Measurements from ENCODE around the gene GMDS.

GMDS gene

DNA sequence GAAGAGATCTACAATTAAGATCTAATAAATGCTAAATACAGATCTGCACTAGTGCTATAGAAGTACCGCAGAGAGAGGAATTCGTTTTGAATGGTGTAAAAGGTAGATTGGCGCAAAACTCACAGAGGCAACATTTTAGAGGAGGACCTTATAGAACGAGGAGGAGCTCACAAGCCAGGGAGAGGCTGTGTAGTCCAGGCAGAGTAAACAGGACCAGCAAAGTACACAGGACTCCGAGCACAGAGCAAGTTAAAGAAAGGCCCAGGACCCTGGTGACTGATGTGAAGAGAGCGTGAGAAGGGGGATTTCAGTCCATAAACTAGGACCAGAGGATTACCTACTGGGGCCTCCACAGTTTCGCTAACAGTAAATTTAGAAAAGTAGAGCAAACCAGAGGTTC lies 433.4 kb downstream of the GMDS start:
- Histone ChIP-seq H3K27ac (ENCODE audit: low read length) (no peak overlapping the region), H3K4me1 (ENCODE audit: control insufficient read depth, insufficient read depth, low read length) (peaks cover 2% of the 10 kb centered on the region), H3K27me3 (ENCODE audit: control insufficient read depth, insufficient read depth, low read length) (no peaks in the 10 kb centered on the region), H3K36me3 (ENCODE audit: control insufficient read depth, insufficient read depth, low read length) (no peaks in the 10 kb centered on the region), H3K4me3 (ENCODE audit: low read length) (no peak overlapping the region), H3K9me3 (ENCODE audit: control insufficient read depth, insufficient read depth, low read length) (no peaks in the 10 kb centered on the region)
- no CpG with 5 or more reads among the region's 7 CpGs for WGBS (ENCODE audit: insufficient coverage, insufficient read length)
- no peak for DNase-seq (ENCODE audit: low read depth, low spot score)

DNA sequence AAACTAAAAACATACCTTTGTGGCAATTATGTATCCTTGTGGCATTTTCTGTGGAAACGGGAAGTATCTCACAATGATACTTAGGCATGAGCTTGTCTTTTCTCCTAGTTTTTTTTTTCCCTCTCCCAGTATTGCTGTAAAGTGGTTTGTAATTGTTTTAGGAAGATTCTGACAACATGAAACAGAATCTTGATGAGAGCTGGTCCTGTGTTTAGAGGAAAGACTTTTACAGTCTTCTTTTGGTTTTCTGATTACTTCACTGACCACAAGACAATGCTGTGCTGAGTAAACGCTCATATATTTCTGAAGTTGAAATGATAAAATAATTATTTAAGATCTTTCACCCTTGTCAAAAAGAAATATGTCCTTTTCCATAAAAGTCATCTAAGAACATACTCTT lies 434.5 kb downstream of the GMDS start:
- Histone ChIP-seq H3K4me3 (ENCODE audit: low read length) (no peak overlapping the region), H3K9me3 (ENCODE audit: control insufficient read depth, insufficient read depth, low read length) (no peaks in the 10 kb centered on the region), H3K4me1 (ENCODE audit: control insufficient read depth, insufficient read depth, low read length) (peaks cover 2% of the 10 kb centered on the region), H3K27me3 (ENCODE audit: control insufficient read depth, insufficient read depth, low read length) (no peaks in the 10 kb centered on the region), H3K27ac (ENCODE audit: low read length) (no peak overlapping the region), H3K36me3 (ENCODE audit: control insufficient read depth, insufficient read depth, low read length) (no peaks in the 10 kb centered on the region)
- WGBS (ENCODE audit: insufficient coverage, insufficient read length) = no CpG with 5 or more reads among the region's 2 CpGs
- no peak for DNase-seq (ENCODE audit: low read depth, low spot score)

DNA sequence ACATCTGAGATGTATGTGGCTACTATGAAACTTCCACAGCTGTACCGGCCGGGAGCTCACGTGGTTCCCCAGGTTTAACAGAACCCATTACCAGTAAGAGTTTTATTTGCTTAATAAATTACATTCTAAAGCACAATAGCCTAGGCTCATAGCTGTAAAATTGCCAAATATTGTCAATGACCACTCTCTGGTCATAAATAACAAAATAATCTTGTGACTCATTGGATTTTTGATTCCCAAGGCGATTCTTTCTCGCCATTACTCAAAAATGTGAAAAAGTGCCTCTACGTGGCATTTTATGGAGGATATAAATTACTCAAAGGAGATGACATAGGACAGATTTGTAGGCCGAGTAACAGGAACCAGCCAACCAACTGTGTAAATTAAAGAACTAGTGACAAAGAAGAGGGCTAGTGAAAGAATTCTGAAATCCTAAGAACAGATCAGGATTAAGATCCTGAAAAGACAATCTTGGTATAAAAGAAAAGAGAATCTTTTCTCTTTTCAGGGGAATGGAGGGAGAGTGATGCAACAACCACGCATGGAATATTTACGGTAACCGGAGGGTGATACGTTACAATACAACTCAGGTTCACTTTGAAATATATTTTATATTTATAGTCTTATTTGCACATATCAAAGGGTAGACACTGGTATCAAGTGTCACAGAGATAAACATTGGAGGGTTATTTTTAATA lies 436.0 kb downstream of the GMDS start:
- H3K4me3 ChIP-seq (ENCODE audit: low read length) = no peak overlapping the region
- no peaks in the 10 kb centered on the region for H3K27me3 ChIP-seq (ENCODE audit: control insufficient read depth, insufficient read depth, low read length)
- no peak overlapping the region for H3K27ac ChIP-seq (ENCODE audit: low read length)
- peaks cover 2% of the 10 kb centered on the region for H3K4me1 ChIP-seq (ENCODE audit: control insufficient read depth, insufficient read depth, low read length)
- H3K36me3 ChIP-seq (ENCODE audit: control insufficient read depth, insufficient read depth, low read length) = no peaks in the 10 kb centered on the region
- no CpG with 5 or more reads among the region's 11 CpGs for WGBS (ENCODE audit: insufficient coverage, insufficient read length)
- DNase-seq (ENCODE audit: low read depth, low spot score) = no peak
- no peaks in the 10 kb centered on the region for H3K9me3 ChIP-seq (ENCODE audit: control insufficient read depth, insufficient read depth, low read length)

- Histone ChIP-seq H3K9me3 (ENCODE audit: control insufficient read depth, insufficient read depth, low read length) (no peaks in the 10 kb centered on the region), H3K27me3 (ENCODE audit: control insufficient read depth, insufficient read depth, low read length) (no peaks in the 10 kb centered on the region), H3K27ac (ENCODE audit: low read length) (no peak overlapping the region), H3K4me3 (ENCODE audit: low read length) (no peak overlapping the region), H3K36me3 (ENCODE audit: control insufficient read depth, insufficient read depth, low read length) (no peaks in the 10 kb centered on the region), H3K4me1 (ENCODE audit: control insufficient read depth, insufficient read depth, low read length) (no peaks in the 10 kb centered on the region)
- no peak for DNase-seq (ENCODE audit: low read depth, low spot score)
- WGBS (ENCODE audit: insufficient coverage, insufficient read length) = no CpG with 5 or more reads among the region's 6 CpGs
These were observed 438.5 kb downstream of the GMDS start for GRCh38 chr6:1806935-1807334.

GRCh38 chr6:1802491-1803395 lies 442.7 kb downstream of the GMDS start:
- H3K27ac ChIP-seq (ENCODE audit: low read length) = no peak overlapping the region

DNA sequence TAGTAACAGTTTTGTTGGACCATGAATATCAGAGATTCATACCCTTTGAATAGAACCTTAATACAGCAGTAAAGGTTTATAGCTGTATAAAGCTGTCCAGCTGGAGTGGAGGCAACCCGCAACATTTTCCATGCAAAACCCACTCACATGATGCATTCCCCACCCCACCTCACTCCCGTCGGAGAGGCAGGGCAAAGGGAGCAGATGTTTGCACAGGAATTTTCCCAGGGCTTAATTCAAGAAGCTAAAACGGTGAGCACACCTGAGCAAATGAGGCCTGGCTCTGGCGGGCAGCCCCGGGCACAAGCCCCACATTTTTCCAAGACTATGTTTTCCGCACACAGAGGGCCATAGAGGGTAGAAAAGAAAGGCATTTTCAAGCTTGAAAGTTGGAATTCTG lies 444.0 kb downstream of the GMDS start:
- no peaks in the 10 kb centered on the region for H3K9me3 ChIP-seq (ENCODE audit: control insufficient read depth, insufficient read depth, low read length)
- H3K27ac ChIP-seq (ENCODE audit: low read length) = no peak overlapping the region
- no peaks in the 10 kb centered on the region for H3K27me3 ChIP-seq (ENCODE audit: control insufficient read depth, insufficient read depth, low read length)
- DNase-seq (ENCODE audit: low read depth, low spot score) = no peak
- no CpG with 5 or more reads among the region's 7 CpGs for WGBS (ENCODE audit: insufficient coverage, insufficient read length)
- H3K36me3 ChIP-seq (ENCODE audit: control insufficient read depth, insufficient read depth, low read length) = no peaks in the 10 kb centered on the region
- no peaks in the 10 kb centered on the region for H3K4me1 ChIP-seq (ENCODE audit: control insufficient read depth, insufficient read depth, low read length)
- H3K4me3 ChIP-seq (ENCODE audit: low read length) = no peak overlapping the region

More at GRCh38 chr6:1802491-1803395, 442.7 kb downstream of the GMDS start:
- Histone ChIP-seq H3K4me1 (ENCODE audit: control insufficient read depth, insufficient read depth, low read length) (no peaks in the 10 kb centered on the region), H3K4me3 (ENCODE audit: low read length) (no peak overlapping the region), H3K36me3 (ENCODE audit: control insufficient read depth, insufficient read depth, low read length) (no peaks in the 10 kb centered on the region), H3K27me3 (ENCODE audit: control insufficient read depth, insufficient read depth, low read length) (no peaks in the 10 kb centered on the region), H3K9me3 (ENCODE audit: control insufficient read depth, insufficient read depth, low read length) (no peaks in the 10 kb centered on the region)
- no peak for DNase-seq (ENCODE audit: low read depth, low spot score)
- no CpG with 5 or more reads among the region's 17 CpGs for WGBS (ENCODE audit: insufficient coverage, insufficient read length)

GRCh38 chr6:1800845-1801244 lies 444.6 kb downstream of the GMDS start:
- no peaks in the 10 kb centered on the region for H3K4me1 ChIP-seq (ENCODE audit: control insufficient read depth, insufficient read depth, low read length)
- no CpG with 5 or more reads among the region's 4 CpGs for WGBS (ENCODE audit: insufficient coverage, insufficient read length)
- H3K27ac ChIP-seq (ENCODE audit: low read length) = no peak overlapping the region
- H3K4me3 ChIP-seq (ENCODE audit: low read length) = no peak overlapping the region
- H3K27me3 ChIP-seq (ENCODE audit: control insufficient read depth, insufficient read depth, low read length) = no peaks in the 10 kb centered on the region
- H3K9me3 ChIP-seq (ENCODE audit: control insufficient read depth, insufficient read depth, low read length) = no peaks in the 10 kb centered on the region
- no peaks in the 10 kb centered on the region for H3K36me3 ChIP-seq (ENCODE audit: control insufficient read depth, insufficient read depth, low read length)
- DNase-seq (ENCODE audit: low read depth, low spot score) = no peak

- Histone ChIP-seq H3K36me3 (ENCODE audit: control insufficient read depth, insufficient read depth, low read length) (no peaks in the 10 kb centered on the region), H3K4me1 (ENCODE audit: control insufficient read depth, insufficient read depth, low read length) (no peaks in the 10 kb centered on the region), H3K9me3 (ENCODE audit: control insufficient read depth, insufficient read depth, low read length) (no peaks in the 10 kb centered on the region), H3K4me3 (ENCODE audit: low read length) (no peak overlapping the region), H3K27me3 (ENCODE audit: control insufficient read depth, insufficient read depth, low read length) (no peaks in the 10 kb centered on the region), H3K27ac (ENCODE audit: low read length) (no peak overlapping the region)
- WGBS (ENCODE audit: insufficient coverage, insufficient read length) = no CpG with 5 or more reads among the region's 8 CpGs
- no peak for DNase-seq (ENCODE audit: low read depth, low spot score)
These were observed 446.5 kb downstream of the GMDS start for GRCh38 chr6:1798965-1799325.

DNA sequence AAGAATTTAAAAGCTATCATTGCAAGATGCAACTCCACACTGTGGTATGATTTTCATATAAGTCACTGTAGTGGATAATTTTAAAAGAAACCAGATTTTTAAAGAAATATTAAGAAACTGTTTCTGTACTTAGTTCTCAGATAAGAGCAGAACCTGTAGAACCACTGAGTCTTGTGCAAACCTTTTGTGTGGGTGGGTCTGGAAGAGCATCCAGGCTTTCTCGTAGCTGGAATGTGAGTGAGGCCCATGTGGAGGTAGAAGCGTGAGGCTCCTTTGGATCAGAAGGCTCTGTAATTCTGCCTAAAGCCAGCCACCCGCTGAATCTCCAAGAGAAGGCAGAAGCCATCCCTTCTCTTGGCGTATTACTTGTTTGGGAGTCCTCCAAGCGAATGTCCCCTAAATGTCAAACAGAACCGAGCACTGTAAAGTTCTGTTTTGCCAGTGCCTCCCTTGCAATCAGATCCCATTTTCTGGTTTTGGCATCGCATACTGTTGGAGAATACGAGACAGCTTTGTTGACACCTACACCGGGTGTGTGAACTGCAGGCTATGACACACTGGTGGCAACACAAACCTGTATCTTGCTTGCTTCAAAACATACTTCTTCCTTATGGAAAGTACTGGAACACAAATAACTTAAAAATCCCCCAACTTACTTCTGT lies 447.0 kb downstream of the GMDS start:
- Histone ChIP-seq H3K4me1 (ENCODE audit: control insufficient read depth, insufficient read depth, low read length) (no peaks in the 10 kb centered on the region), H3K9me3 (ENCODE audit: control insufficient read depth, insufficient read depth, low read length) (no peaks in the 10 kb centered on the region), H3K36me3 (ENCODE audit: control insufficient read depth, insufficient read depth, low read length) (no peaks in the 10 kb centered on the region), H3K4me3 (ENCODE audit: low read length) (no peak overlapping the region), H3K27me3 (ENCODE audit: control insufficient read depth, insufficient read depth, low read length) (no peaks in the 10 kb centered on the region), H3K27ac (ENCODE audit: low read length) (no peak overlapping the region)
- DNase-seq (ENCODE audit: low read depth, low spot score) = no peak
- WGBS (ENCODE audit: insufficient coverage, insufficient read length) = no CpG with 5 or more reads among the region's 9 CpGs

- DNase-seq (ENCODE audit: low read depth, low spot score) = no peak
- no peak overlapping the region for H3K27ac ChIP-seq (ENCODE audit: low read length)
- no peaks in the 10 kb centered on the region for H3K9me3 ChIP-seq (ENCODE audit: control insufficient read depth, insufficient read depth, low read length)
- H3K36me3 ChIP-seq (ENCODE audit: control insufficient read depth, insufficient read depth, low read length) = no peaks in the 10 kb centered on the region
- no peaks in the 10 kb centered on the region for H3K27me3 ChIP-seq (ENCODE audit: control insufficient read depth, insufficient read depth, low read length)
- no CpG with 5 or more reads among the region's 1 CpG for WGBS (ENCODE audit: insufficient coverage, insufficient read length)
- no peak overlapping the region for H3K4me3 ChIP-seq (ENCODE audit: low read length)
- no peaks in the 10 kb centered on the region for H3K4me1 ChIP-seq (ENCODE audit: control insufficient read depth, insufficient read depth, low read length)
These were observed 447.6 kb downstream of the GMDS start for GRCh38 chr6:1797801-1798200.
